Uterus (tissue), 2 donors: ENCODE data around the gene CCNQ.

Experiments
- POLR2A ChIP-seq, 2 donors: fragments of 450-650 bp; IDR thresholded peaks; one replicate each; pipeline ENCODE4 v1.6.1; 2016; ENCODE audit warnings: antibody characterized with exemption in 2 of 2, mild to moderate bottlenecking in 1 of 2, moderate library complexity in 1 of 2
- TF ChIP-seq, protein P1 (sequence below), 4 experiments: fragments of 200-600 bp in 2 of 4; fragments of 450-650 bp in 2 of 4; sonication (generic) in 2 of 4; IDR thresholded peaks; one replicate each; pipeline ENCODE4 v1.5.1; 2016 to 2019; ENCODE audit warnings: antibody characterized with exemption in 4 of 4, mild to moderate bottlenecking in 2 of 4, moderate library complexity in 1 of 4

DNA sequence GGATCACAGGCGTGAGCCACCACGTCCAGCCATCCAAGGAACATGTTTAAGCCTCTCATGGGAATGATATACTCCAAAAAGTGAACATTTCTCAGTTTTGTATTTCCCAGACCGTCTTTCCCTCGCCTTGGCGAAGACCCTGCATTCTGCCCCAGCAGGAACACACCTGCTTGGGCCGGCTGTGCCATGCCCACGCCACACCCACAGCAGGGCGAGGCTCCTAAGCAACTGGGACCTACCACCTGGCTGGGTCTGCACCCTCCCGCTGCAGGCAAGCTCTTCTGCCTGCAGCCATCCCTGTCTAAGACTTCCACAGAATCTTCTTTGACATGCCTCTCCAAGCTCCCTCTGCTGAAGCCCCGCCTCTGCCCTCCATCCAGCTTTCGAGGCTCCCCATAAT, 3.6 kb downstream of the CCNQ start:
- TF ChIP-seq, protein P1, sequence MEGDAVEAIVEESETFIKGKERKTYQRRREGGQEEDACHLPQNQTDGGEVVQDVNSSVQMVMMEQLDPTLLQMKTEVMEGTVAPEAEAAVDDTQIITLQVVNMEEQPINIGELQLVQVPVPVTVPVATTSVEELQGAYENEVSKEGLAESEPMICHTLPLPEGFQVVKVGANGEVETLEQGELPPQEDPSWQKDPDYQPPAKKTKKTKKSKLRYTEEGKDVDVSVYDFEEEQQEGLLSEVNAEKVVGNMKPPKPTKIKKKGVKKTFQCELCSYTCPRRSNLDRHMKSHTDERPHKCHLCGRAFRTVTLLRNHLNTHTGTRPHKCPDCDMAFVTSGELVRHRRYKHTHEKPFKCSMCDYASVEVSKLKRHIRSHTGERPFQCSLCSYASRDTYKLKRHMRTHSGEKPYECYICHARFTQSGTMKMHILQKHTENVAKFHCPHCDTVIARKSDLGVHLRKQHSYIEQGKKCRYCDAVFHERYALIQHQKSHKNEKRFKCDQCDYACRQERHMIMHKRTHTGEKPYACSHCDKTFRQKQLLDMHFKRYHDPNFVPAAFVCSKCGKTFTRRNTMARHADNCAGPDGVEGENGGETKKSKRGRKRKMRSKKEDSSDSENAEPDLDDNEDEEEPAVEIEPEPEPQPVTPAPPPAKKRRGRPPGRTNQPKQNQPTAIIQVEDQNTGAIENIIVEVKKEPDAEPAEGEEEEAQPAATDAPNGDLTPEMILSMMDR (IDR thresholded peaks at IDR 0.05), result no peak
- TF ChIP-seq POLR2A (IDR thresholded peaks at IDR 0.05), result no peak
